NCI-H2107 treated with DMSO at 0.1 percent for 48 hours (cell line): ENCODE measurements around the gene PUM1.

ENCODE experiments used
- DNase-seq: peaks from one replicate; lab custom pipeline; 2025; ENCODE audit not compliant: unreplicated experiment; lab: John Stamatoyannopoulos, UW

Gene PUM1

GRCh38 chr1:30895944-30896660, 169.4 kb downstream of the PUM1 start:
- DNase-seq = peak; percentile 68

GRCh38 chr1:30895382-30895943, 170.1 kb downstream of the PUM1 start:
- DNase-seq = no peak

GRCh38 chr1:30894508-30894973, 171.0 kb downstream of the PUM1 start:
- DNase-seq = no peak

- DNase-seq = no peak
Measured at GRCh38 chr1:30893776-30894507, 171.6 kb downstream of the PUM1 start.

- DNase-seq = no peak
Measured at GRCh38 chr1:30892671-30893073, 172.8 kb downstream of the PUM1 start.

GRCh38 chr1:30891227-30891552, 174.3 kb downstream of the PUM1 start:
- no peak for DNase-seq

- DNase-seq = no peak
Measured at GRCh38 chr1:30890502-30891226, 174.9 kb downstream of the PUM1 start.

GRCh38 chr1:30889511-30889910, 176.0 kb downstream of the PUM1 start:
- no peak for DNase-seq

- no peak for DNase-seq
Measured at GRCh38 chr1:30888975-30889374, 176.5 kb downstream of the PUM1 start.

- peak; percentile 19 for DNase-seq
Measured at GRCh38 chr1:30888391-30888790, 177.1 kb downstream of the PUM1 start.

- DNase-seq = peak; percentile 50
Measured at GRCh38 chr1:30887485-30888315, 177.8 kb downstream of the PUM1 start.

- peak; percentile 84 for DNase-seq
Measured at GRCh38 chr1:30886710-30887428, 178.6 kb downstream of the PUM1 start.

GRCh38 chr1:30885570-30886522, 179.7 kb downstream of the PUM1 start:
- no peak for DNase-seq

GRCh38 chr1:30884723-30885122, 180.8 kb downstream of the PUM1 start:
- DNase-seq = no peak

- no peak for DNase-seq
Measured at GRCh38 chr1:30883389-30884172, 181.9 kb downstream of the PUM1 start.

GRCh38 chr1:30882678-30883388, 182.7 kb downstream of the PUM1 start:
- no peak for DNase-seq
